Placental epithelial cell (primary cell): ENCODE data around the gene MRPL57. TPM values are rescaled to one million over a fixed set of nuclear protein-coding genes. Genes with fewer than 3 reads are reported as not detected.

ENCODE experiments used
- small RNA-seq: library from RNA; depleted of rRNA; stranded (forward); fragments of <200 nt; gene quantifications from one replicate; pipeline ENCODE3, GENCODE V24; 2012
- total RNA-seq: library from RNA; depleted of rRNA; stranded (reverse); fragments of >200 nt; gene quantifications from 2 replicates; pipeline ENCODE4 v1.2.3, GENCODE V29; 2012

MRPL57 gene
- 15.0 and 16.5 TPM in 2 replicates for total RNA-seq

GRCh38 chr13:21176215-21176981 is at the start of gene MRPL57, which contains the start of gene SKA3:
MRPL57 (plus strand) TSS chr13:21176658; CDS start chr13:21176917, 259 bp downstream.
SKA3 (minus strand) TSS chr13:21176552; CDS start chr13:21176477, 75 bp downstream.

Small RNA genes within 50 kb of the gene (small RNA-seq; reads per million reads assigned to genes)
- gene AL158032.1 (not detected), gene RF00086 (not detected)

Other genes with a start within 250 kb of the MRPL57 start
- 23.6 and 38.7 TPM in 2 replicates for gene LATS2, start 115.1 kb upstream of the MRPL57 start, total RNA-seq
- 35.0 and 36.9 TPM in 2 replicates for gene SAP18, start 36.5 kb upstream of the MRPL57 start, total RNA-seq
- gene SKA3, start 106 bp upstream of the MRPL57 start, total RNA-seq = 13.7 and 18.2 TPM in 2 replicates